CD8-positive, alpha-beta memory T cell (primary cell): ENCODE data around the gene OSBPL1A. TPM values are rescaled to one million over a fixed set of nuclear protein-coding genes. Genes with fewer than 3 reads are reported as not detected.

ENCODE experiments used
- CTCF ChIA-PET: fragments of 350-600 bp; sonication (Branson Sonifier 250); formaldehyde crosslinking; loops from one replicate; lab custom pipeline; 2021; ENCODE audit warnings: antibody characterized with exemption; lab: Charles Lee
- POLR2A ChIA-PET: fragments of 350-600 bp; sonication (Branson Sonifier 250); formaldehyde crosslinking; loops from one replicate; lab custom pipeline; 2021; ENCODE audit warnings: antibody characterized with exemption; lab: Charles Lee
- DNase-seq, 5 donors: peaks; one replicate each; pipeline versions ENCODE4 v3.0.0 to v3.0.0-alpha.2; 2020 to 2022; ENCODE audit warnings: mixed read lengths in 1 of 5
- H3K27ac ChIP-seq: one replicate; pipeline ENCODE4 v1.7.0; 2013; ENCODE audit warnings: low read depth, mild to moderate bottlenecking, low read length, moderate library complexity
- H3K27me3 ChIP-seq: 2 replicates; pipeline ENCODE4 v1.7.0; 2013; ENCODE audit warnings: low read length, mild to moderate bottlenecking; ENCODE audit not compliant: insufficient read depth, poor library complexity, severe bottlenecking
- H3K36me3 ChIP-seq: 2 replicates; pipeline ENCODE4 v1.7.0; 2013; ENCODE audit warnings: mild to moderate bottlenecking, low read length, moderate library complexity; ENCODE audit not compliant: insufficient read depth
- H3K4me1 ChIP-seq: 2 replicates; pipeline ENCODE4 v1.7.0; 2013; ENCODE audit warnings: mild to moderate bottlenecking, low read length, moderate library complexity; ENCODE audit not compliant: insufficient read depth
- H3K4me3 ChIP-seq: 2 replicates; pipeline ENCODE4 v1.7.0; 2013; ENCODE audit warnings: mild to moderate bottlenecking, low read length
- H3K9me3 ChIP-seq: 2 replicates; pipeline ENCODE4 v1.7.0; 2013; ENCODE audit warnings: mild to moderate bottlenecking, low read length
- H3K27ac Mint-ChIP-seq, 8 donors: one replicate each; pipeline ENCODE4 v1.8.0; 2020 to 2021; ENCODE audit warnings: mixed read lengths in 8 of 8, mild to moderate bottlenecking in 6 of 8, inconsistent platforms in 3 of 8, moderate library complexity in 3 of 8
- H3K27me3 Mint-ChIP-seq, 2 donors: one replicate each; pipeline ENCODE4 v1.8.0; 2020 to 2021; ENCODE audit warnings: mixed read lengths in 2 of 2, mild to moderate bottlenecking in 1 of 2, moderate library complexity in 1 of 2
- H3K36me3 Mint-ChIP-seq, 3 donors: one replicate each; pipeline ENCODE4 v1.8.0; 2020 to 2021; ENCODE audit warnings: mixed read lengths in 3 of 3, inconsistent platforms in 1 of 3, mild to moderate bottlenecking in 1 of 3
- H3K4me1 Mint-ChIP-seq, 3 donors: one replicate each; pipeline ENCODE4 v1.8.0; 2020 to 2021; ENCODE audit warnings: mixed read lengths in 3 of 3, inconsistent platforms in 1 of 3, mild to moderate bottlenecking in 1 of 3
- H3K4me3 Mint-ChIP-seq, 7 donors: one replicate each; pipeline ENCODE4 v1.8.0; 2020 to 2021; ENCODE audit warnings: mixed read lengths in 7 of 7, mild to moderate bottlenecking in 6 of 7, moderate library complexity in 4 of 7, inconsistent platforms in 2 of 7
- H3K9me3 Mint-ChIP-seq, 5 donors: one replicate each; pipeline ENCODE4 v1.8.0; 2020 to 2022; ENCODE audit warnings: mixed read lengths in 5 of 5, mild to moderate bottlenecking in 3 of 5, moderate library complexity in 2 of 5, inconsistent platforms in 1 of 5
- polyA plus RNA-seq: library from polyadenylated mRNA; unstranded; fragments of 300-500 nt; fragmentation: Illumina TruSeq; gene quantifications from one replicate; pipeline ENCODE4 v1.2.3, GENCODE V29; 2021
- total RNA-seq, 2 experiments: library from RNA; stranded (reverse); gene quantifications; one replicate each; pipeline ENCODE4 v1.2.3, GENCODE V29; 2021

Gene OSBPL1A
- total and polyA plus RNA-seq, 3 experiments from 2014 or later = 1.3 to 2.5 (median 1.5) TPM

DNA sequence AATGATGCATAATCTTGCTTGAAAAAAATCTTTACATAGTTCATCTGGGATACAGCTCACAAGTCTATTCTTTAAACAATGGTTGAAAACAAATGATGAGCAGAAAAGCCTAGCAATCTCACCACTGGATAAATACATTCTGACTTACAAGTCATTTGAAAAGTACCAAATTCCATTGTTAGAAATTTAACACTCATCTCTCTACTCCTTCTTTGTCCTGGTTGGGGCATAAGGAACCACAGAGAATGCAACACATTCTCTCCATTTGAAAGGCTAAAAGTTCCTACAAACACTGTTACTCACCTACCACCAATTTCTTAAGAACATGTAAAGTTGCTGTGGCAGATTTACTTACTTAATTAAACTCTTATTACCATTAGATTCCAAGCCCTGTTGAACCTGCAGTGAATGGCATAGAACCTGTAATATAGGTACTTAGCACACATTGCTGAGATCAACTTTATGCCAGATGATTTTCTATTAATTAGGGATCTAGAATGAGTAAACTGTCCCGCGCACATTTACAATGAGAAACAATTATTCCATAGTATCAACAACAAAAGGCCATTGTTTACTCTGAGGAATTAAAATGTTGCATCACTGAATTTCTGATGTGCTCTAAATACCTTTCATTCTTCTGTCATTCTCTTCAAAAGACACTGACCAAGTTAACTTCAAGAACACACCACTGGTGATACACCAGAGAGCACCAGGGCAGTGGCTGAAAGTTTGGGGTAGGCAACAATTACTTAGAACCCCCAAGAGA is 189.2 kb downstream of the OSBPL1A start:
- Histone ChIP-seq H3K27ac (no peak overlapping the region), H3K4me1 (no peaks in the 10 kb centered on the region), H3K27me3 (no peaks in the 10 kb centered on the region), H3K36me3 (no peaks in the 10 kb centered on the region), H3K9me3 (no peaks in the 10 kb centered on the region), H3K4me3 (no peak overlapping the region)
- ChIA-PET CTCF (no interaction called here), POLR2A (no interaction called here)
- DNase-seq = no peak
- Mint-ChIP-seq H3K36me3 (no peaks in the 10 kb centered on the region), H3K27me3 (peaks cover 10 to 16% of the 10 kb centered on the region in 2 donors), H3K4me3 (no peak overlapping the region), H3K4me1 (no peaks in the 10 kb centered on the region), H3K27ac (no peak overlapping the region), H3K9me3 (no peaks in the 10 kb centered on the region)

DNA sequence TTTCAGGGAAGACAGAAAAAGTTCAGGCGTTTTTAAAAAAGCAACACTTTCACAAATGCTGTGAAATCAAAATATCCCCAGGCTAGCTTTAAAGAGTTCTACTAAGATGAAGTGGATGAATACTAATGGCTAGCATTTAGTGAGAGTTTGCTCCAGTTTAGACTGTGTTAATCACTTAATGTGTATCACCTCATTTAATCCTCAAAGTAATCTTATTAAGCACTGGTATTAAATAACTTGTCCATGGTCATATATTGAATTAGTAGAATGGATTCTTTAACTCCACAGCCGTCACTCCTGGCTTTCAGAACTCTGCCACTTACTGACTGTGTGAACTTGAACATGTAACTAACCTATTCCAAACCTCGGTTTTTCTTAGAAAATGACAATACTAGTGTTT is 192.7 kb downstream of the OSBPL1A start:
- no peak for DNase-seq
- no peaks in the 10 kb centered on the region for H3K36me3 ChIP-seq
- H3K4me3 ChIP-seq = no peak overlapping the region
- Mint-ChIP-seq H3K9me3 (no peaks in the 10 kb centered on the region), H3K27ac (no peak overlapping the region), H3K4me1 (no peaks in the 10 kb centered on the region), H3K27me3 (peaks cover 10 to 18% of the 10 kb centered on the region in 2 donors), H3K4me3 (no peak overlapping the region), H3K36me3 (no peaks in the 10 kb centered on the region)
- no peaks in the 10 kb centered on the region for H3K9me3 ChIP-seq
- POLR2A ChIA-PET = no interaction called here
- CTCF ChIA-PET = interaction anchor here (1.1 kb wide), 1 partner anchor 14 kb away, joined by 3 read pairs; no protein-coding TSS in a partner anchor
- no peak overlapping the region for H3K27ac ChIP-seq
- H3K27me3 ChIP-seq = no peaks in the 10 kb centered on the region
- no peaks in the 10 kb centered on the region for H3K4me1 ChIP-seq

DNA sequence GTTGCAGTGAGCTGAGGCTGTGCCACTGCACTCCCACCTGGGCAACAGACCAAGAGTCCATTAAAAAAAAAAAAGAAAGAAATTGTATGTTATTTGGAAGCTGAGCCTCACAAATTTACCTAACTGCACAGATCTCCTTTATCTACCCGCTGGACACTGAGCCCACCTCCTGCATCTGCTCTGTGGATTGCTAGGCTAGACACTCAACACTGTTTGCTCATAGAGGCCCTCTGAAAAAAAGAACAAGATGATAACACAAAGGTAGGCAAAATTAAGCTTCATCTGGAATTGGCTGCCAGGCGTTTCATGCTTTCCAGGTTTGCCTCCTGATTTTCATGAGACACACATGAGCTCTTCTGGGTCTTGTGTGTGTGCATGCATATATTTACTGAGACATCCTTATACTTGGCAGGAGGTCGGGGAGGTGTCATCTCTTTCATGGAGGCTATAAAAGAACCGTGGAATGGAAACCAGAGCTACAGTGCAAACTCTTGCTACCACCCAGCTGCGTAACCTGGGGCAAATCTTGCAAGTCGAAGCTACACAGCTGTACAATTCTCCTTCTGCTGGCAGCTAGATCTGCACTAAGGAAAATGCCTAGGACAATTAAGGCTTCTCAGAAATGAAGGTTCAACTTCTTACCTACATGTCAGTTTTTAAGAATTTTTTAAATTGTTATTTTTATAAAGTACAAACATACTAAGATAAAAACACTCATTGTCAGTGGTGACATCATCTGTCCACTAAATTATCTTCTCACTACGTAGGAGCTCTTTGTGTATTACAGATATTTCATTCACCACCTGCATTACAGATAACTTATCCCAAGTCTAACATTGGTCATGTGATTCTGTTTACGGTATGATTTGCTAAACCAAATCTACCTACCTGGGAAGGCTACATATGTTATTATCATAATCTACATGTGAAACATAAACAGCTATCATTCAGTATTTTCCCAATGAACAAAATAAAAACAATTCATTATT is 195.6 kb downstream of the OSBPL1A start:
- Histone ChIP-seq H3K27ac (no peak overlapping the region), H3K4me3 (no peak overlapping the region), H3K9me3 (no peaks in the 10 kb centered on the region), H3K4me1 (no peaks in the 10 kb centered on the region), H3K27me3 (no peaks in the 10 kb centered on the region), H3K36me3 (no peaks in the 10 kb centered on the region)
- Mint-ChIP-seq H3K9me3 (no peaks in the 10 kb centered on the region), H3K4me3 (no peak overlapping the region), H3K4me1 (no peaks in the 10 kb centered on the region), H3K27ac (no peak overlapping the region), H3K36me3 (no peaks in the 10 kb centered on the region), H3K27me3 (peaks cover 10 to 26% of the 10 kb centered on the region in 2 donors)
- ChIA-PET POLR2A (no interaction called here), CTCF (no interaction called here)
- DNase-seq = no peak

DNA sequence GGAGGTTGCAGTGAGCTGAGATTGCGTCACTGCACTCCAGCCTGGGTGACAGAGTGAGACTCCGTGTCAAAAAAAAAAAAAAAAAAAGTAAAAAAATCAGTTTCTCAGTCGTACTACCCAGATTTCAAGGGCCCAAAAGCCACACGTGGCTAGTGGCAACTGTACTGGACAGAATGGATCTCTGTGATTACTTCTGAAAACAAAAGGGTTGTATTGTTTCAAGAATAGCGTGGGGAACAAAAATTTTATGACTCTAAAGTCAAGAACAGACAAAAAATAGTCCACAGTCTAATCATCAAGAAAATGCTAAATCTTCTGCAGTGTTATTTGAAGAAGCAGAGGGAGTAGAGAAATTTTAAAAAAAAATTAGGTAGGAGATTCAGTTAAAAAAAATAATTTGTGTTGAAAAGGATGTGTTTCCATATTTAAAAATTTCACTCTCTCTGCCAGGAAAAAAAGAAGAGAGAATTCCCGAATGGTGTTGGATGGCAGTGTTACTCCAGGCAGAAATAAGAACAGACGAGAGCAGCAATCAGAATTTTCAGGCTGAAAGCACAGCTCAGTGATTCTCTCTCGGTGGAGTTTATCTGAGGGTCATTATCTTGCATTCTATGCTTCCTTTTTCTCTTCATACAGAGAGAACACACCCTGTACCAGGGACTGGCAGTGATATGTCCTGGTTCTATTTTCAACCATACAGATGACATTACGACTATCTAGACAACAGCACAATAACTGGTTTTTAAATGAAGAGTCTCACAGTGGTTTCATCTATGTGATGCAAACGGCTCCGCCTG is 196.9 kb downstream of the OSBPL1A start:
- Mint-ChIP-seq H3K27ac (no peak overlapping the region), H3K27me3 (peaks cover 9 to 20% of the 10 kb centered on the region in 2 donors), H3K9me3 (no peaks in the 10 kb centered on the region), H3K36me3 (no peaks in the 10 kb centered on the region), H3K4me1 (no peaks in the 10 kb centered on the region), H3K4me3 (no peak overlapping the region)
- ChIA-PET CTCF (no interaction called here), POLR2A (no interaction called here)
- Histone ChIP-seq H3K4me1 (no peaks in the 10 kb centered on the region), H3K27me3 (no peaks in the 10 kb centered on the region), H3K27ac (no peak overlapping the region), H3K36me3 (no peaks in the 10 kb centered on the region), H3K9me3 (no peaks in the 10 kb centered on the region), H3K4me3 (no peak overlapping the region)
- no peak for DNase-seq

DNA sequence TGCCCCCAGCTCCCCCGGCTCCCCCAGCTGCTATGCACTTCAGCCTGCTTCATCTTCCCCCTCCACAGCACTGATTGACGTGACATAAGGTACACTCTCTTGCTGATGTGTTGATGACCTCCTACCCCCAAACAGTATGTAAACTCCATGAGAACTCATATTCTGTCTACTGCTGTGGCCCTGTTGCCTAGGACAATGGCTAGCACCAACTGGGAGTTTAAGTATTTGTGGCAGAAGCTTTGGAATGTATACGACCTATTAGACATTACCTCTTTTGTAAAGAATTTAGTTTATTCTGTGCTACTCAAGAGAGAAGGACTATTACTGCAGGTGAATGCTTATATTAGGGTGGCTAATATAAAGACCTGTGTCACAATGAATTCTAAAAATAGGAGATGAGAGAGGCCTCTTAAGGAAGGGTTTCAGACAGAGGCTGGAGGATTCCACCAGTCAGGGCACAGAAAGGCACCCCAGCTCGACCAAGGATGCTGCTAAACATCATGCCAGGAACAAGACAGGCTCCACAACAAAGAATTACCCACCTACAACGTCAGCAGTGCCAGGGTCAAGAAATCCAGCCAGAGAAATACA is 198.2 kb downstream of the OSBPL1A start:
- Mint-ChIP-seq H3K27ac (no peak overlapping the region), H3K4me3 (no peak overlapping the region)
- POLR2A ChIA-PET = no interaction called here

DNA sequence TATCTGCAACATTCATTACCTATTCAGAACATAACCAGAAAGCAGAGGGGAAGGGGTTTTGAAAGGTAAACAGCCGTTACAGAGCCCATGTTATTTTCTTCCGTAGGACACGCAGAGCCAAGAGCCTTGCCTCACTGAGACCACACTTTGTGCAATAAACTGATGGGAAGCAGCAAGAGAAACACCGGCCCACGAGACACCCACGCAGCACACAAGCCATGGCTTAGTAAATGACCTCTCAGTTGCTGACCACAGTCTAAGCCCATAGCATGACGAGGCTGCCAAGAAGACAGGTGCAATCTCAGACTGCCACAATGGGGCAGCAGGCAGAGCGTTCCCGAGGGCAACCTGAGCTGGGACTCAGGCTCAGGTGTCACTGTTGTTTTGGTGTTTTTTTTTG is 199.2 kb downstream of the OSBPL1A start:
- H3K27ac Mint-ChIP-seq = no peak overlapping the region
- no peaks in the 10 kb centered on the region for H3K9me3 Mint-ChIP-seq
- no peak for DNase-seq
- Histone ChIP-seq H3K36me3 (no peaks in the 10 kb centered on the region), H3K27me3 (no peaks in the 10 kb centered on the region), H3K4me1 (no peaks in the 10 kb centered on the region), H3K9me3 (no peaks in the 10 kb centered on the region), H3K4me3 (no peak overlapping the region), H3K27ac (no peak overlapping the region)
- POLR2A ChIA-PET = no interaction called here
- no peak overlapping the region for H3K4me3 Mint-ChIP-seq
- H3K27me3 Mint-ChIP-seq = peaks cover 6 to 20% of the 10 kb centered on the region in 2 donors
- H3K36me3 Mint-ChIP-seq = no peaks in the 10 kb centered on the region
- CTCF ChIA-PET = no interaction called here
- H3K4me1 Mint-ChIP-seq = no peaks in the 10 kb centered on the region

More for the DNA sequence above, 198.2 kb downstream of the OSBPL1A start:
- H3K36me3 ChIP-seq = no peaks in the 10 kb centered on the region
- no peaks in the 10 kb centered on the region for H3K27me3 ChIP-seq
- no peaks in the 10 kb centered on the region for H3K9me3 ChIP-seq
- no peaks in the 10 kb centered on the region for H3K4me1 ChIP-seq
- DNase-seq = no peak
- peaks cover 6 to 20% of the 10 kb centered on the region in 2 donors for H3K27me3 Mint-ChIP-seq
- no peak overlapping the region for H3K27ac ChIP-seq
- no peaks in the 10 kb centered on the region for H3K36me3 Mint-ChIP-seq
- no peak overlapping the region for H3K4me3 ChIP-seq
- no peaks in the 10 kb centered on the region for H3K4me1 Mint-ChIP-seq
- no peaks in the 10 kb centered on the region for H3K9me3 Mint-ChIP-seq
- CTCF ChIA-PET = no interaction called here

DNA sequence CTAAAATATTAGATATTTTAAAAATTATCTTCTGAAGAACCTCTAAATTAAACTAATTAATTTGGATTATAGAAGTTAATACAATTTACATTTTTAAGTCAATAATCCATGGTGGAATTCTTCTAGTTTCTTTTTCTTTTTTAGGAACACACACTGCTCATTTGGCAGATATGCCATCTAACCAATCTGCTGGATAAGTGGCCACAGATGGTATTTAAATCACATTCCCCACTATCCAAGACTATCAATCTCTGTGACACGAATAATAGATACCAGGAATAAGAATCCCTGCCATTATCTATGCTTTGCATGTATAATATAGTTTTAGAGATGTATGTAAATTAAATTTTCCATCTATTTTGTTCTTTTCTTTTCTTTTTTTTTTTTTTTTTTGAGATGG is 200.2 kb downstream of the OSBPL1A start:
- CTCF ChIA-PET = no interaction called here
- H3K4me1 ChIP-seq = no peaks in the 10 kb centered on the region
- DNase-seq = no peak
- H3K27me3 ChIP-seq = no peaks in the 10 kb centered on the region
- Mint-ChIP-seq H3K4me3 (no peak overlapping the region), H3K27ac (no peak overlapping the region), H3K4me1 (no peaks in the 10 kb centered on the region), H3K36me3 (no peaks in the 10 kb centered on the region), H3K9me3 (no peaks in the 10 kb centered on the region), H3K27me3 (peaks cover 6 to 16% of the 10 kb centered on the region in 2 donors)
- H3K4me3 ChIP-seq = no peak overlapping the region
- POLR2A ChIA-PET = no interaction called here
- no peaks in the 10 kb centered on the region for H3K9me3 ChIP-seq
- H3K27ac ChIP-seq = no peak overlapping the region
- no peaks in the 10 kb centered on the region for H3K36me3 ChIP-seq
